ENCODE results near the gene SLCO4A1.
"Not testable (repeated sequence)": the region's sequence is repeated elsewhere in the genome, so short reads cannot be mapped to it uniquely, and the experiment has no call there.

Gene SLCO4A1

DNA sequence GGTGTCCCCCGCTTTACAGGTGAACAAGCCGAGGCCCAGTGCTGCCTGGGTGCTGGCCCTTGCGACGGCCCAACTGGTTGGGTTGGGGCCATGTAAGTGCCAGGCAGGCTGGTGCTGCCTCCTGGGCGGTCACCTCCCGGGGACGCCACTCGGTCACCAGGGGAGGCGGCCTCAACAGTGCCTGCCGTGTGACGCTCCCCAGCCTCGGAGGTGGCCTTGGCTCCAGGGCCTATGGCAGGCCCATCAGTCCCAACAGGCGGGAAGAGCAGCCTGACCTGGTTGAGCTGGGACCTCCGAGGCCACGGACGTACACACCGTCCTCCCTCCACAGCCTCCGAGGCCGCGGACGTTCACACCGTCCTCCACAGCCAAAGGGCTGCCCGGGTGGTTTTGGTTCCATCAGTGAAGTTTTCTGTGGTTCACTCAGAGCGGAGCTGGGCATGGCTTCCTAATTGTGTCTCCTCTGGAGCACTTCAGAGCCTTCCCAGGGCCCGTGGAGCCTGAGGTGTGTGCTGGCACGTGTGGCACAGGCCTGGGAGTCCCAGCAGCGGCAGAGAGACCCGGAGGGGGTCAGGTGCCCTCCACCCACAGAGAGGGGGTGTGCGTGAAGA, 19.3 kb upstream of the SLCO4A1 start:
- DNase-seq: no peak

DNA sequence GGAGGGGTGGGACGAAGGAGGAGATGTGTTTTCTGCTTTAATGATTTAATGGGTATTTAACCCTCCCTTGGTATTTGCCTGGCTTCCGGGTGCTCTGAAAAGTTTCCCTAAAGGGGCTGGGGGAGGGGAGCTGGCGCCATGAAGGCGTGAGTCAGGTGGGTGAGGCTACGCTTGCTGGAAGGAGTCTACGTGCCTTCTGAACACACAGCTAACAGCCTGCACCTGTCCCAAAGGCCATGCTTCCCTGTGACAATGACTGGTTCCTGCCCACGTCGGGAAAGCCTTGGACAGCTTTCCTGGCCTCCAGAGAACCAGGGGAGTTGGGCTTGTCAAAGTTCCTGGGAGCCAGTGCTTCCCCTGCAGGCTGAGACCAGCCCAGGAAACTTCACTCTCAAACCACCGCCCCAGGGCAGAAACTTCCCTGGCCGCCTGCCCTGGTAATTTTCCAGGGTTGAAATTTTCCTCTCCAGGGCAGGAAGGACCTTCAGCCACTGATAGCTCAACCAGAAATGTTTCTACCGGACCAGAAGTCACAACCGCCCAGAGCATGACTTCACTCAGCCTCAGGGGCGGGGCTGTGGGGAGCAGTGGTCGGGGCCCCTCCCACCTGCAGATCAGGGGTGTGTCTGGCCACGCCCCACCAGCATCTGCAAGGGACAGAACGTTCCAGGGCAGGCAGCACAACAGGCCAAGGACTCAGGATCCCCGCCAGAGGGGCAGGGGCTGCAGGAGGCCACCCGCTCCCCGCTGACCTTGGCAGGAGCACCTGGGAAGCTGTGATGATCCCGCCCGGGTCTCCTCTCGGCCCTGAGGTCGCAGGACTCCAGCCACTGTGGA, 18.6 kb upstream of the SLCO4A1 start:
- DNase-seq: peak; percentile 90 to 92

DNA sequence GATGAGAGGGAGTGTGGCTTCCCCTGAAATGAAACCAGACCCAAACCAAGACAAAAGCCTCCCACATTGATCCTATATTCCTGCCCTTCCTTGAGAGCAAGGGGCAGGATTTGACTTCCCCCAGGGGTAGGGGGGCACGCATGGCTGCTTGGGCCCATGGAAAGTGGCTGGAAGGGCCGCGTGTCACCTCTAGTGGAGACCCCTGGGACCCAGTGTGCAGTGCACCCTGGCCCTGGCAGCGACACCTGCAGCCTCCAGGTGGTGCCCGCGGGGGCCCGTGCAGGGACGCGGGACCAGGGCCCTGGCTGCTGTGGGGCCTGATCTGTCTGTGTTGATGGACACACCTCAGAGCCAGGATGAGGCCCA, 18.0 kb upstream of the SLCO4A1 start:
- no peak for DNase-seq

DNA sequence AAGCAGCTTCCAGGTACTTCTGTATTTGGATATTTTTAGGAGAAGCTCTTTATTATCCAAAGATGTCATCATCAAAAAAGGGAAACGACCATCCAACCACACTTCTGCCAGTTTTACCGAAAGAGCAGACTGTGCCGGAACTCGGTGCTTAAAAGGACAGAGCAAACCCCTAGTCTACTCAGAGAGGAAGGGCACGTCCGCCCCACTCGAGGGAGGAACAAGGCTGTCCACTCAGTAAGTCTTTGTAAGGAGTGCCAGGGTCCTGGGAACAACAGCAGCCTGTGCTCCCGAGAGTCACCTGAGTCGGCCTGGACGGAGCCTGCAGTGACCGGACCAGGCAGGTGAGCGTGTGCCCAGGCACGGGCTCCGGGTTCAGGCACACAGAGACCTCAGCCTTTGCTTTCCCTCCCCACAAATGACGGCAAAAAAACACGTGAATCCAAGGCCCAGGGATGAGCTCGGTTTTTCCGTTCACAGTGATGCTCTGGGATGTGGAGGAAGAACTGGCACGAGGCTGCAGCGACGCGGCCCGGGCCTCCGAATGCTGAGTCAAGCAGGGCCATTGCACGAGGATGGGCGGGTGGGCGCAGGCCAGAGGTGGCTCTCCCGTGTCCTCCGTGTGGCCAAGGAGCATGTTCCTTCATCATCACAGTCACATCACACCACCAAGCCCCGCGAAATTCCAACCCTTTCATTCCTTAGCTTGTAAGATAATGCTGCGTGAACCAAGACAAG, 17.4 kb upstream of the SLCO4A1 start:
- peak; percentile 75 to 81 for DNase-seq

DNA sequence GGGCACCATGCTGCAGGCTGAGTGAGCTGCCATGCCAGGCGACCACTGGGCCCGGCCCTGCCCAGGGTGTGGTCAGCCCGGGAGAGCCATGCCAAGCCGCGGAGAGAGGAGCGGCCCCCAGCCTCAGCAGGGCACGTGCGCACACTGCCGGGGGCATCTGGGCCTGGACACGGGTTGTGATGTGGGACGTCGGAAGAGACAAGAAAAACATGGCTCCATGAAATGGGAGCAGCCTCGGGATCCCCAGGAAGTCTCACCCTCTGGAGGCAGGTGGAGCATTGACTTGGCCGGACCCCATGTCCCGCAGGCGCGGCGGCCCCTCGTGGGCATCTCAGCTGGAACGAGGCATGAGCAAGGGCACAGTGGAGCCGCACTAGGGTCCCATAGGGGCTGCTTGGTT, 16.8 kb upstream of the SLCO4A1 start:
- DNase-seq: no peak

DNA sequence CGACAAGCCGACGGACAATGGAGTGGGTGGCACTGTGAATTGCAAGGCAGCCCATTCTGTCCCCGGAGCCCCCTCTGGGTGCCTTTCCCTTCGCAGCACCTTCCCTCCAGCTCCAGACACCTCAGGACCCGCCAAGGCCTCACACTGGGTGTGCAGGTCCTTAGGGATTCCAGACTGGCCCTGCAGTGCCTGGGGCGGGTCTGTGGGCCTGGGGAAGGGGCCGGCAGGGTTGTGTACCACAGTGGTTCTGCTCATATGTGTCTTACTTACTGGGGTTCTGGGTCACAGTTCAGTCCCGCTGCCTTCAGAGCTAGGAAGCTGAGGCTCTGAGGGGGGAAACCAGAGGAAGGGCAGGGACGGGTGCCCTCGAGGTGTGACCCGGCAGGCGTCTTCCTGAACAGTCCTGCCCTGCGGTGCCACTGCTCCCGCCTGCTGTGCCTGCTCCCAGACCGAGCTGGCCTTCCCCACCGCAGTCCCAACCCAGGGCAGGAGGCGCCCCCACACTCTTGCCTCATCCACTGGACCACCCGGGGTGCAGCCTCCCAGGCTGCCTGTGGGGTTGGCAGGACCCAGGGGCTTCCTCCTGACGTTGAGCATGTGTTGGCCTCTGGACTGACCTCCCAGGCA, 16.3 kb upstream of the SLCO4A1 start:
- DNase-seq: no peak

DNA sequence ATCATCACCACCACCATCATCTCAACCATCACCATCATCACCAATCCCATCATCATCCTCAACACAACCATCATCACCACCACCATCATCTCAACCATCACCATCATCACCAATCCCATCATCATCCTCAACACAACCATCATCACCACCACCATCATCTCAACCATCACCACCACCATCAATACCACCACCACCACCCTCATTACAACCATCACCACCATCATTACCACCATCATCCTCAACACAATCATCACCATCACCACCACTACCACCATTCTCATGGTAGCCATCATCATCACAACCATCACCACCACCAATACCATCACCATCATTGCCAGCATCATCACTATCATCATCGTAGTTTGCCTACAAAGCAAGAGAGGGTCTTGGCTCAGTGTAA, 14.9 kb upstream of the SLCO4A1 start:
- not testable (repeated sequence) for DNase-seq

DNA sequence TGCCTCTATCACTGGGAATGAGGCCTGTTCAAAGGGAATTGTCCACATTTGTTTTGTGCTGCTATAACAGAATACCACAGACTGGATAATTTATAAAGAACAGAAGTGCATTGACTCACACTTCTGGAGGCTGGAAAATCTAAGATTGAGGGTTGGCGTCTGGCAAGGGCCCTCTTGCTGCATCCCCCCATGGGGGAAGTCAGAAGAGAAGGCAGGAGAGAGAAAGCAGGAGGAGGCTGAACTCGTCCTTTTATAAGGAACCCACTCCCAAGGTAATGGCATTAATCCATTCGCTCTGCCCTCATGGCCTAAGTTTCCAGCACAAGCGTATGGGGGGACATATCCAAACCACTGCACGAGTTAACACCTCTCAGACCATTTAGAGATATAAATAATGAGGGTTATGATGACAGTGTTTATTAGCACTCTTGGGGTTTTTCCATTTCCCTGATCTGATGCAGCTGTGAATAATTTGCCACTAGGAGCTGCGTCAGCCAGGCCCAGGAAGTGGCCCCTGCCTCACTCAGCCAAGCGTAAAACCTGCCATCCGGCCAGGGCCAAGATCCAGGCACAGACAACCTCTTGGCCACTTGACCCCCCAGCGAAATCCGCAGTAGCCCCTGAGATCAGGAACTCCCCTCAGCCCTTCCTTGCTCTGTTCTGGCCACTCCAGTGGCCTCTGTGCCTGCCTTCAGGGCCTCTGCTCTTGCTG, 14.2 kb upstream of the SLCO4A1 start:
- DNase-seq: no peak

DNA sequence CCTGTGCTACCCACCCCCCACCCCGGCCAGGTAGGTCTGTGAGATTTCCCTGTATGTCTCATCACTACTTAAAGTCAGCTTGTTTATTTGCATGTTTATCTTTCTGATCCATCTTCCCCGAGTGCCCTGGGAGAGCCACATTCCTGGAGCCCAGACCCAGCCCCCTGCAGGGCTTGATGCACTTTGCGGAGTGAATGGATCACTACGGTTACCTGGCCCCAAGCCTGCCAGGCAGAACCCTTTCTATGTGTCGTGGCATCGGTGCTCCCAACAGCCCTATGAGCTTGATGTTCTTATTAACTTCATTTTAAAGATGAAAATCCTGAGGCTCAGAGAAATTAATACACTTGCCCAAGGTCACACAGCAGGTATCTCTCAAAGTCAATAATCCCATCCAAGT, 13.6 kb upstream of the SLCO4A1 start:
- DNase-seq: no peak

DNA sequence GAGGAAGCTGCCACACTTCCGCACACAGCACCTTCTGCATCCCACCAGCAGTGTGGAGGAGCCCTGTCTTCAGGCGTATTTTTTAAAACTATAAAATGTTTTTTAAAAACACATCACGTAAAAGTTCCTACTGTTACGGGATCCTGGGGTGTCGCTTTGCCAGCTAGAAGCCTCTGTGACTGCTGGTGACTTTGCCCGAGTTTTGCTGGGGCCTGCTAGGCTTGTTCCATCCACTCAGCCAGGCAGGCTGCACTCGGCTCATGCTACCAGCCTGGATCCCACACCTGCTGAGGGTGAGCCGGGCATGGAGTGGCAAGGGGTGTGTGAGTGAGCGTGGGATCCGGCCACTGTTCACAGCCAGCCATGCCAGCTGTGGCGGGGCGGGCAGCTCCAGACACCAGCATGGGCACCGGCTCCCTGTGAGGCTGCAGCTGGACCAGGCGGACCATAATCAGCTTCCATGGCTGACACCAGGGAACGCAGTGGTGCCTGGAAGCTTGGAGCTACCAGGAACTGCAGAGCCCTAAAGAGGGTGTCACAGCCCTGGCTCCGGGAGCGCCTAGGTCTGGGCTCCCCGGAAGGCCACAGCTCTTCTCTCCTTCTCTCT, 12.3 kb upstream of the SLCO4A1 start:
- no peak for DNase-seq

DNA sequence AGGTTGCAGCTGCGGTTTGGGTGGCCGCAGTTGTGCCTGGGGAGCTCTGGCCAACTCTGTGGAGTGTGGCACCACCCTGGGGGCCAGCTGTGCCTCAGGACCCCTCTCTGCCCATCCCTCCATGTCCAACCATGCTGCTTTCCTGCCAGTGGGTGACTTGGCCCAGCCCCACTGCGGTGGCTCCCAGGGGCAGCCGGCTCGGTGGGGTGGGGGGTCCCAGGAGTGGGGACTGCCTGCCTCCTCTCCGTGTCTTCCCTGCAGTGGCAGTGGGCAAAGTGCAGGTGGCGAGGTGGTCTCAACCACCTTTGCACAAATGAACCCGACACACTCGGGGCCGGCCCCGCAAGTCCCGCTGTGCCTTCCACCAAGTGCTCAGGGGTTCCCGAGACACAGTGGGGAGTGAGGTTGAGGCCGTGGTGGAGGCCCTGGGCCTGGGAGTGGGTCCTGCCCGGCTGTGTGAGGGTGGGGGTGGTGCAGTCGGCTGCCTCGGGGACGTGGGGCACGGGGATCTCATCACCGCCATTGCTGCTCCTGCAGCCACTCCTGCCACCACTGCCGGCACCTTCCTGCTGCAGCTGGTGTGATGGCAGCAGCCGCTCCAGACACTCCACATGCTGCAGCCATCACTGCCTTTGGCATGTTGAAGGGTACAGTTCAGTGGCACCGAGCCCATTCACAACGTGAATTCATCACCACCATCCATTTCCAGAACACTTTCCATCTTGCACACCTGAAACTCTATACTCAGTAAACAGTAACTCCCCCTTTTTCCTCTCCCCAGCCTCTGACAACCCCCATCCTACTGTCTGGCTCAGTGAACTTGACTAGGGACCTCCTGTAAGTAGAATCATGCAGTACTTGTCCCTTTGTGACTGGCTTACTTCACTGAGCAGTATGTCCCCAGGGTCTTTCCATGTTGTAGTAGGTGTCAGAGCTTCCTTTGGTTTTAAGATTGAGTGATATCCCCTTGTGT, 10.7 kb upstream of the SLCO4A1 start:
- DNase-seq: no peak

DNA sequence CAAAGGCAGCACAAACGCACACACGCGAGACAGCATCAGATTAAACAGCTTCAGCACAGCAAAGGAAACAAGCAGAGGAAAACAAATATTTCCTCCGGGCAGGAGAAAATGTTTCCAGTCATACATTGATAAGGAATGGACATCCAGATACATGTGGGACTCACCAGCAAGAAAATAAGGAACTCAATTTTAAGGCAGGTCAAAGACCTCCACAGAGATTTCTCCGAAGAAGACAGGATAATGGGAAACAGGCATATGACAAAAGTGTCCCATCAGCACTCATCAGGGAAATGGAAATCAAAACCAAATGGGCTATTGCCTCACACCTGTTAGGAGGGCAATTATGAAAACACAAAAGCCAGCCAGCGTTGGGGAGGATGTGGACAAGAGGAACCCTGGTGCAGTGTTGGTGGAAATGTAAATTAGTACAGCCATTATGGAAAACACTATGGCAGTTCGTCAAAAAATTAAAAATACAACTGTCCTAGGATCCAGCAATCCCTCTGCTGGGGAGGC, 9.7 kb upstream of the SLCO4A1 start:
- DNase-seq: no peak

DNA sequence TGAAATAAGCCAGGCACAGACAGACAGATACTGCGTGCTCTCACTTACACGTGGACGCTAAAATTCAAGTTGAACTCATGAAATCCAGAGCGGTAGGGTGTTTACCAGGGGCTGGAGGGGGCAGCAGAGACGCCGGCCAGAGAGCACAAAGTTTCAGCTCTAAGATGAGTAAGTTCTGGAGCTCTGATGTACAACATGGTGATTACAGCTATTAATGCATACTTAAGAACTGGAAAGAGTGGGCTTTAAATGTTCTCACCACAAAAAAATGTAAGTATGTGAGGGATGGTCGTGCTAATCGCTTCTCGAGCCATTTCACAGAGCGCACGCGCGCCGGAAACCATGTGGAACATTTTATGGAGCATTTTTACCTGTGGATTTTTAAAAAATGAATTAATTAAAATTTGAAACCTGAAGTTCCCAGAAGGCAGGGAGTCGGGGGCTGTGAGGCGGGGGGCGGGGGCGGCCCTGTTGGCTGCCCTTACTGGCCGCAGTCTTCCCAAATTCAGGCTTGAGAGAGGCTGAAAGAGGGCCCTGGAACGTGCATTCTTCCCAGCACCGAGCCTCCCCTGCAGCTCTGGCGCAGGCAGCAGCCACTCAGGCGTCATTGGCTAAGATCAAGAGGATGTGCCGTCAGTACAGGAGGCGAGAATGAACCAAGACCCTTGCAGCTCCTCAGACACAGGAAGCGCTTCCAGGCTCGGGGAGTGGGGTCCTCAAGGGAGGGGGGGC, 8.5 kb upstream of the SLCO4A1 start:
- DNase-seq: no peak

DNA sequence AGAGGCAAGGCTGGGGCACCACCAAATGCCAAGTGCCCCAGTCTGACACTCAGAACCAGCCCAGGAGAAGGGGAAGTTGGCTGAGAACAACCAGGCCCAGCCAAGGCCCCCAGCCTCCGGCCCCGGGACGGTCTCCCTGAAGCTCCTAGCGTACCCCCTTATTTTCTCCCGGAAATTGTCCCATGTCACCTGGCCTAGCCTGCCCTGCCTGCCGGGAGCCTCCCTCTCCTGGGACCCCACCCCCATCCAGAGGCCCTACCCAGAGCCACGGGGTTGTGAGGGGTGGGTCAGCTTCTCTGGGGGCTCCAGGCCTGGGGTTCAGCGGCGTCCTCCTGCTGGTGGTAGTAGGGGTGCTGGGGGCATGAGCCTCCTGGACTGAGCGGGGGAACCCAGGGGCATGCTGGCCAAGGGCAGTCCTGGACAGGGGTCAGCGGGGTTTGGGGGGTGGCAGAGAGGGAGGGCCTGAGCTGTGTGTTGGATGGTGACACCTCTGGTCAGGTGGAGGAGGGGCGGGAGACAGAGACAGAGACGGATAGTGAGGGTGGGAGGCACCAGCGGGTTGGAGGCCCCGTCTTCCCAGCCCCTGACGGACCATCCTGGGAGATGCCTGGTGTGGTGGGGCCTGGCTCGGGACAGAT, 7.9 kb upstream of the SLCO4A1 start:
- no peak for DNase-seq

DNA sequence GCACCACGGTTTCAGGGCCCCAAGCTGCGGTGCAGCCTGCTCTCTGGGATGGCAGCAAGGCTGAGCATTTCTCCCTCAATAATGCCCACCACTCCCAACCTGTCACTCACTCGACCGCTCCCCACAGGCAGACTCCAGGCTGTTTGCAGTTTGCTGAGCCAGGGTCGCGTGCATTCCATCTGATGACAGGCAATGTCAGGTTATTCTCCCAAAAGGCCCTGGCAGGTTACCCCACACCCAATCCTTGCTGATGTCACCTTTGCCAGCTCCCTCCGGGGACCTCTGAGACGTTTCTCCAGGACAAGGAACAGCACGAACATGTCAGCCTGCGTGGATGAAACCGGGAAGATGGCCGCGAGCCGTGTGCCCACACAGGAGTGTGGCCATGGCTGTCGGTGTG, 7.1 kb upstream of the SLCO4A1 start:
- DNase-seq: no peak

DNA sequence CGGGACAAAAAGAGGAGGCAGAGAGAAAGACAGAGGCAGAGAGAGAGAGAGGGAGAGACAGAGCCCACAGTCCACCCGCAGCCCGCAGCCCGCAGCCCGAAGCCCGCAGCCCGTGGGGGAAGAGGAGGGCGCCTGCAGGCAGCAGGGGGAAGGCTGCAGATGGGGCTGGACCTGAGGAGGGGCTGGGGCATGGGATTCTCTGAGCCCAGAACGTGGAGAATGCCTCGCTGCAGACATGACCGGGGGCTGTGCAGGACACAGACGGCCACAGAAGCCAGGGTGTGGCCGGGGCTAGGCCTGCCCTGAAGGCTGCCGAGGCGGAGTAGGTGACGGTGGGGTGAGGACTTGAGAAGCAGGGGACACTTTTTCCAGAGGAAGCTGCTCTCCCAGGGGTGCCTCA, 6.5 kb upstream of the SLCO4A1 start:
- no peak for DNase-seq

DNA sequence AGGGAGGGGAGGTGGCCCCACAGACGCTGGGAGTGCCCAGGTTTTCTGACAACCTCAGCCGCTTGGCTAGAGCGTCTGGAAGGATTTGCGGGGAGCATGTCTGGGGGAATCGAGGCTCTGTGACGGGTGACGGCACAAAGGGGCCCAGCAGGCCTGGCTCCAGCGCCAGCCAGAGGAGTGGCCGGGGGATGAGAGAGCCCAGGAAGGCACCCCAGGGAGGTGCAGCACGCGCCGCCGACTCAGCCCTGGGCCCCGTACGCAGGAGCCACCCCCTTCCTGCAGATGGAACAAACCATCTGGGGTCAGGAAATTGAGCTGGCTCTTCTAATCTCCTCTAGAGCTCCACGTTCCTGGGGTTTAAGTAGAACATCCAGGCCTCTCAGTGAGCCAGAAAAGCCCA, 5.9 kb upstream of the SLCO4A1 start:
- no peak for DNase-seq

DNA sequence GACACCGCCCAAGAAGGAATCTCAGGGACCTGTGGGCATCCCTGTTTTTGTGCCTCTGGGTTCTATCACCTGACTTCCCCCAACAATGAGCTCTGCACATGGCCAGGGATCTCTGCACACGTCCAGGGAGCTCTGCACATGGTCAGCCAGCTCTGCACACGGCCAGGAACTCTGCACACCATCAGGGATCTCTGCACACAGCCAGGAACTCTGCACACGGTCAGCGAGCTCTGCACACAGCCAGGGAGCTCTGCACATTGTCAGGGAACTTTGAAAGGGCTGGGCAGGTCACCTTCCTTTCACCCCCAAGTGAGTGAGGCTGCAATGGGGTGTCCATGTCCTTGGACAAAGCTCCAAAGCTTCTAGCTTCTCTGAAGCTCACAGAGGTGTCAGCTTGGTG, 5.2 kb upstream of the SLCO4A1 start:
- no peak for DNase-seq

DNA sequence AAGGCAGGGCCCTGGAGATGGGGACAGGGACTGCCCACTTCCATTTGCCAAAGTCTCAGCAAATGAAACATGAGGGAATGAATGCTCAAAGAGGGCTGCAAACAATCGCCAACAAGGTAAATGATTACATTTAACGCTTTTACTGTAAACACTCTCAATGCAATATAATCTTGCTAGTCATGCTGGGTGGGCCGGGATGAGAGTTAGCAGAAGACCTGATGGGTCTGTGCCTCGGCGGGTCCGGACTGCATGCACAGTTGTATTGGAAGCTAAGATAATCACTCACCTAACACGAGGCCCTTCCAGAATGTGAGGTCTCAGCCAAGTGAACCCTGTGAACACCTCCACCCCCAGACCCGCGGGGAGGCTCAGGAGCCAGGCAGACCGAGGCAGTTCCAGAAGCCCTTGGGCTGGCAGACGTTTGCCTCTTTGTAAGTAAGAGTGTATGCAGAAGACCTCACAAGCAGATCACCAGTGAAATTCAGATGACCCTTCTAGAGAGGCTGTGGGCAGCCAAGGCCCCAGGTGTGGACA, 4.7 kb upstream of the SLCO4A1 start:
- no peak for DNase-seq
